ENCODE measurements around the gene CTRL. TPM values are rescaled to one million over a fixed set of nuclear protein-coding genes. Genes with fewer than 3 reads are reported as not detected.
"Not testable (repeated sequence)": the region's sequence is repeated elsewhere in the genome, so short reads cannot be mapped to it uniquely, and the experiment has no call there.

CTRL gene
- total RNA-seq, 2 donors from 2014 or later: 0.59 TPM; not detected in 1

DNA sequence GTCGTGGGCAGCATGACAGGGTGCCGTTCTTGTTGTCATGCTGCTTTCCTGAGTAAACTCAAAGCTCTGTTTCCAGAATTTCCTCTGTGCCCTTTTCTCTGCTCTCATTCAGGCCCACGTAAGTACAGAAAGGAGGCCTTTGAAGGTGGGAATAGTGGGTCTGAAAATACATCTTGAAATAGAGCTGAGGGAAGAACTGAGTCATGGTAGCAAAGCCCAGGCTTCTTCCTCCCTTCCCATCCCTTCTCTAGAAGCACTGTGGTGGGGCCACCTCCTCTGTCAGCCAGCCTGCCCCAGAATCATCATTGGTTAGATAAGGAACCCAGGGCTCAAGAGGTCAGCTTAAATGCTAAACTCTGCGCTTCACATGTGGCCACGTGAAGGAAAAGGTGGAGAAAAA, 9.4 kb downstream of the CTRL start:
- Histone ChIP-seq H3K4me3 (no peak overlapping the region), H3K27me3 (no peaks in the 10 kb centered on the region), H3K27ac (no peak overlapping the region), H3K36me3 (peaks cover under 1% of the 10 kb centered on the region), H3K9me3 (no peaks in the 10 kb centered on the region), H3K4me1 (peaks cover 0 to 80% of the 10 kb centered on the region in 2 donors)
- TF ChIP-seq, protein P1, sequence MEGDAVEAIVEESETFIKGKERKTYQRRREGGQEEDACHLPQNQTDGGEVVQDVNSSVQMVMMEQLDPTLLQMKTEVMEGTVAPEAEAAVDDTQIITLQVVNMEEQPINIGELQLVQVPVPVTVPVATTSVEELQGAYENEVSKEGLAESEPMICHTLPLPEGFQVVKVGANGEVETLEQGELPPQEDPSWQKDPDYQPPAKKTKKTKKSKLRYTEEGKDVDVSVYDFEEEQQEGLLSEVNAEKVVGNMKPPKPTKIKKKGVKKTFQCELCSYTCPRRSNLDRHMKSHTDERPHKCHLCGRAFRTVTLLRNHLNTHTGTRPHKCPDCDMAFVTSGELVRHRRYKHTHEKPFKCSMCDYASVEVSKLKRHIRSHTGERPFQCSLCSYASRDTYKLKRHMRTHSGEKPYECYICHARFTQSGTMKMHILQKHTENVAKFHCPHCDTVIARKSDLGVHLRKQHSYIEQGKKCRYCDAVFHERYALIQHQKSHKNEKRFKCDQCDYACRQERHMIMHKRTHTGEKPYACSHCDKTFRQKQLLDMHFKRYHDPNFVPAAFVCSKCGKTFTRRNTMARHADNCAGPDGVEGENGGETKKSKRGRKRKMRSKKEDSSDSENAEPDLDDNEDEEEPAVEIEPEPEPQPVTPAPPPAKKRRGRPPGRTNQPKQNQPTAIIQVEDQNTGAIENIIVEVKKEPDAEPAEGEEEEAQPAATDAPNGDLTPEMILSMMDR (IDR thresholded peaks at IDR 0.05): no peak
- DNase-seq (ENCODE audit: low spot score): no peak

DNA sequence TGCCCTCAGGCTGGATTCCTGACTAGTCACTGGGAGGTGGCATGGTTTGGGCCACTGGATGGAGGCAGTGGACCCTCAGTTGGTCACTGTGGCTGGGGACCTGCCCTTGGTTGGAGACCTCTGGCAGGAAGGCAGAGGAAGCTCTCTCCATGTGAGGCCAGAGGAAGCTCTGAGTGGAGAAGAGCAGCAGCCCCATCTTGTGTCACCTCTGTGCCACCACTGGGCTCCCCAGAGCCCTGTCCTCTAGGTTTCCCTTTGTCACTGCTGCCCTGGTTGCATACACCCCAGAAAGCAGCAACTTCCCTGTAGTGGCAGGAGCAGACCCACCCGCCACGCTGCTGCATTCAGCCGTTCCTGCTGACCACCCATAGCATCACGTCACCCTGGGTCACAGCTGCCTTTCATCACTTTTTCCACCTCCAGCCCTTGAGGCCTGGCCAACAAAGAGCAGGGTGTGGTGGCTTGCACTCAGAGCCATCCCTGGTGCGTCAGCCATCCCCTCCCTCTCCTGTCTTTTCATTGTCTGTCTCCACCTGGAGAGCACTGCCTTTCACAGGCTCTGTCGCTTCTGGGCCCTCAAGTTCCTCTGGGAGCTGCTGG, 11.9 kb downstream of the CTRL start:
- TF ChIP-seq, protein P1 (IDR thresholded peaks at IDR 0.05): peak in 1 of 2 donors; percentile 44
- Histone ChIP-seq H3K4me3 (no peak overlapping the region), H3K4me1 (peaks cover 0 to 80% of the 10 kb centered on the region in 2 donors), H3K36me3 (no peaks in the 10 kb centered on the region), H3K9me3 (no peaks in the 10 kb centered on the region), H3K27me3 (no peaks in the 10 kb centered on the region), H3K27ac (peak overlapping the region; percentile 77 to 94)
- DNase-seq (ENCODE audit: low spot score): no peak

DNA sequence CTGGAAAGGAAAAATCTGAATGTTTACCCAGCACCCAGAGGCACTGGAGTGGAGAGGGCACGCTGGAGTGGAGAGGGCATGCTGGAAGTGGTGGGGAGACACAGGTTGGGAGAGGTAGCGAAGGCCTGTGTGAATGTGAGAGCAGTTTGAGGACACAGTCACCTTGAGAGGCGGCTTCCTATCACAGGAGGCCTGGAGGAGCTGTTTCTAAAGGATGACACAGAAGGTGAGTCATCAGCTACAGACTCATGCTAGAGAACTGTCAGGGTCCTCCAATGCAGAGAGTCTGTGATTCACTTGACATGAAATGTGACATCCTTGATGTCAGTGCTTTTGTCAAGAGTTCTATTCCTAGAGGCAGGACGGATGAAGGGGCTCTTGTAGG, 13.8 kb downstream of the CTRL start:
- Histone ChIP-seq H3K27me3 (no peaks in the 10 kb centered on the region), H3K4me1 (peaks cover 0 to 67% of the 10 kb centered on the region in 2 donors), H3K36me3 (no peaks in the 10 kb centered on the region), H3K9me3 (no peaks in the 10 kb centered on the region), H3K27ac (peak overlapping the region; percentile 77 to 94), H3K4me3 (no peak overlapping the region)
- TF ChIP-seq, protein P1 (IDR thresholded peaks at IDR 0.05): no peak
- no peak for DNase-seq (ENCODE audit: low spot score)

DNA sequence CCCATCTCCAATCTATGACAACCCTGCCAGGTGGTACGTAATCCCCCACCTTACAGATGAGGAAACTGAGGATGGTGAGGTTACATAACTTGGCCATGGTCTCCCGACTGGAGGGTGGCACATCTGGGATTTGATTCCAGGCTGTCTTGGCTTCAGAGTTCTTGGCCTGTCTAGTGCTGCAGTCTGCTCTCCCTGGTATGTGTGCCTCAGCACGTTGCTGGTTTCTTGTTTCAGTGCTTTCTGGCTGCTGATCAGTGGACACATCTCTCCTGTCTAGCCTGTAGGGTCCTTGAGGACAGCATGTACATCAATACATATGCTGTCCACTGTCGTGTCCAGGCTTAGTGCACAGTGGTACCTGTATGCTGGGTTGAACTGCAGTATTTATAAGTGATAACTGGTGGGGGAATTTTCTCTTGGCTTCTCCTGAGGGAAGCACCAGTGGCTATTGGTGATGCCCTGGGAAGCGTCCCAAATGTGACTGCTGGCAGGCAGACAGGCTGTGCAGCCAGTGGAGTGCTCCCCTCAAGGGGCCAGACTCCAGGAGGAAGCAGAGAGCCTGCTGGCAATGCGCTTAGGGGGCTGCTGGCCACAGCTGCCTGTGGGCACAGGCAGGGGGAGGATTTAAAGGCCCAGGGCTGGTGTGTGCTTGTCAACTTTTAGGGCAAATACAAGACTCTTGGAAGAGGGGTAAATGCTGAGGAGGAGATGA, 14.4 kb downstream of the CTRL start:
- H3K36me3 ChIP-seq: peaks cover 2% of the 10 kb centered on the region
- TF ChIP-seq, protein P1 (IDR thresholded peaks at IDR 0.05): no peak
- H3K27ac ChIP-seq: peak overlapping the region; percentile 77 to 94
- H3K27me3 ChIP-seq: no peaks in the 10 kb centered on the region
- no peaks in the 10 kb centered on the region for H3K9me3 ChIP-seq
- peaks cover 0 to 62% of the 10 kb centered on the region in 2 donors for H3K4me1 ChIP-seq
- DNase-seq (ENCODE audit: low spot score): no peak
- H3K4me3 ChIP-seq: no peak overlapping the region

DNA sequence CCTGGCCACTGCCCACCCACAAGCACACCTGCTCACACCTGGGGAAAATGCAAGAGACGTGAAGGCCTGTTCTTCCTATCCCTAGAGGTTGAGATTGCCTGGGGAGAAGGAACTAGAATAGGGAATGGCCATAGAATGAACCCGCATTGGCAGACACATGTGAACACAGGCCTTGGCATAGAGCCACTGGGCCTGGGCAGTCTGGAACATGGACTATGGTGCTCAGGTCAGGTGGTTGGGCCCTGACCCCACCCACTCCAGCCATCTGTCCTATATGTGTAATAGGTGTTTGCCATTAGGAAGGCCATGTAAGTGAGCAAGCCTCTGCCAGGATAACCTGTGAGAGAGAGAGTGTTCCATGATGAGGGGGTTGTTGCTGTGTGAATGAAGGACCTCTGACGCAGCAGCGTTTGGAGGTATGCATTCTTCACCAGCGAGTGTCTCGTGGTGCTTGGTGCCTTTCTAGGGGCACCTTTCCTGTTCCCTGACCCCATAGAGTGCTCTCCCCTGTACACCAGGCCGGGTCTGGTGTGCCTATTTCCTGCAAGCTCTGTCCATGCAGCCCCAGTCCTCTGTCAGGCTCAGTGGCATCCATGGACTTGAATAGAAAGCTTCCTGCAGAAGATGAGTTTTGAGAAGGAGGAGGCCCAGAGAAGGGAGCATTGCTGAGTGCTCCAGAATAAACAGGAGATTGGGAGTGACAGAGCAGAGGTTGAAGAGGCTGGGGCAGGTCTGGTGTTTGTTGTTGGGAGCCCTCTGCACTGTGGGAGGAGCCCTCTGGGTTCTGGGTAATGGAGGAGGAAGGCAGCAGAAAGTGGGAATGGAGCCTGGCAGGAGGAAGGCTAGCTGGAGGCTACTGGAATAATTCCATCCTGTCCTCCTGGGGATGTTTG, 15.6 kb downstream of the CTRL start:
- TF ChIP-seq, protein P1 (IDR thresholded peaks at IDR 0.05): no peak
- no peaks in the 10 kb centered on the region for H3K27me3 ChIP-seq
- peak overlapping the region in 1 of 2 donors; percentile 94 for H3K27ac ChIP-seq
- H3K9me3 ChIP-seq: no peaks in the 10 kb centered on the region
- peaks cover 14% of the 10 kb centered on the region for H3K36me3 ChIP-seq
- peaks cover 0 to 49% of the 10 kb centered on the region in 2 donors for H3K4me1 ChIP-seq
- no peak for DNase-seq (ENCODE audit: low spot score)
- H3K4me3 ChIP-seq: no peak overlapping the region

DNA sequence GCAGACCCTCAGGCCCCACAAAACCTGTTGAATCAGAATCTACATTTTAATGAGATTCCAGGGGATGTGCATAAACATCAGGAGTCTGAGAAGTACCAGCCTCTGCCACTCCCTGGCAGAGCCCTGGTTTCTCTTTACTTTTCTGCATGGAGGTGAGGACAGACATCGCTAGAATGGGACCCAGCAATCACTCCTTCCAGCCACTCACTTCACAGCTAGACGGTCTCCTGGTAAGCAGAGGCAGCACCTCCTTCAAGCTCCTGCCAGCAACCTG, 16.2 kb downstream of the CTRL start:
- not testable (repeated sequence) for H3K27me3 ChIP-seq; H3K4me3 ChIP-seq; H3K9me3 ChIP-seq; DNase-seq (ENCODE audit: low spot score); H3K27ac ChIP-seq
- Histone ChIP-seq H3K4me1 (peaks cover 0 to 48% of the 10 kb centered on the region in 2 donors), H3K36me3 (peaks cover 15% of the 10 kb centered on the region)

All from right atrium auricular region (tissue), 2 donors.